Stimulated activated naive CD4-positive, alpha-beta T cell treated with Interleukin-2 at 50 U/mL for 16 hours (primary cell): ENCODE results near the gene SCRN1.
"Not testable (repeated sequence)": the region's sequence is repeated elsewhere in the genome, so short reads cannot be mapped to it uniquely, and the experiment has no call there.

ENCODE experiments used
- DNase-seq: peaks from one replicate; lab custom pipeline; 2025; lab: John Stamatoyannopoulos, UW

The SCRN1 gene

GRCh38 chr7:29968683-29969395, 20.8 kb downstream of the SCRN1 start:
- no peak for DNase-seq

- DNase-seq, result no peak
These were observed 24.6 kb downstream of the SCRN1 start for GRCh38 chr7:29965030-29965429.

- DNase-seq, result no peak
These were observed 27.6 kb downstream of the SCRN1 start for GRCh38 chr7:29962035-29962434.

GRCh38 chr7:29961611-29962010, 28.0 kb downstream of the SCRN1 start:
- DNase-seq, result not testable (repeated sequence)

- no peak for DNase-seq
These were observed 30.8 kb downstream of the SCRN1 start for GRCh38 chr7:29958667-29959358.

- no peak for DNase-seq
These were observed 31.9 kb downstream of the SCRN1 start for GRCh38 chr7:29957521-29958310.

- no peak for DNase-seq
These were observed 33.1 kb downstream of the SCRN1 start for GRCh38 chr7:29956487-29956836.

- DNase-seq, result no peak
These were observed 33.7 kb downstream of the SCRN1 start for GRCh38 chr7:29955799-29956486.

GRCh38 chr7:29955075-29955792, 34.4 kb downstream of the SCRN1 start:
- no peak for DNase-seq

GRCh38 chr7:29953726-29954347, 35.8 kb downstream of the SCRN1 start:
- DNase-seq, result no peak

GRCh38 chr7:29951206-29951605, 38.4 kb downstream of the SCRN1 start:
- no peak for DNase-seq

- DNase-seq, result no peak
These were observed 39.1 kb downstream of the SCRN1 start for GRCh38 chr7:29950480-29950879.

GRCh38 chr7:29948587-29948986, 41.0 kb downstream of the SCRN1 start:
- no peak for DNase-seq

GRCh38 chr7:29946428-29947186, 43.0 kb downstream of the SCRN1 start:
- DNase-seq, result no peak

GRCh38 chr7:29945259-29945809, 44.3 kb downstream of the SCRN1 start:
- DNase-seq, result no peak

- DNase-seq, result no peak
These were observed 49.4 kb downstream of the SCRN1 start for GRCh38 chr7:29940199-29940598.

GRCh38 chr7:29937132-29937531, 52.5 kb downstream of the SCRN1 start:
- DNase-seq, result no peak

GRCh38 chr7:29935111-29935510, 54.5 kb downstream of the SCRN1 start:
- no peak for DNase-seq

- no peak for DNase-seq
These were observed 60.4 kb downstream of the SCRN1 start for GRCh38 chr7:29929018-29929807.
